ENCODE measurements around the gene SLC12A4.
A peak's percentile ranks its signal among the peaks of the same experiment; 100 is the strongest.

GRCh38 chr16:67968400-67969253, at the start of gene SLC12A4:
- TF ChIP-seq POLR2AphosphoS5 (IDR thresholded peaks at IDR 0.05) = peak; percentile 67 to 89
- TF ChIP-seq, protein P1, sequence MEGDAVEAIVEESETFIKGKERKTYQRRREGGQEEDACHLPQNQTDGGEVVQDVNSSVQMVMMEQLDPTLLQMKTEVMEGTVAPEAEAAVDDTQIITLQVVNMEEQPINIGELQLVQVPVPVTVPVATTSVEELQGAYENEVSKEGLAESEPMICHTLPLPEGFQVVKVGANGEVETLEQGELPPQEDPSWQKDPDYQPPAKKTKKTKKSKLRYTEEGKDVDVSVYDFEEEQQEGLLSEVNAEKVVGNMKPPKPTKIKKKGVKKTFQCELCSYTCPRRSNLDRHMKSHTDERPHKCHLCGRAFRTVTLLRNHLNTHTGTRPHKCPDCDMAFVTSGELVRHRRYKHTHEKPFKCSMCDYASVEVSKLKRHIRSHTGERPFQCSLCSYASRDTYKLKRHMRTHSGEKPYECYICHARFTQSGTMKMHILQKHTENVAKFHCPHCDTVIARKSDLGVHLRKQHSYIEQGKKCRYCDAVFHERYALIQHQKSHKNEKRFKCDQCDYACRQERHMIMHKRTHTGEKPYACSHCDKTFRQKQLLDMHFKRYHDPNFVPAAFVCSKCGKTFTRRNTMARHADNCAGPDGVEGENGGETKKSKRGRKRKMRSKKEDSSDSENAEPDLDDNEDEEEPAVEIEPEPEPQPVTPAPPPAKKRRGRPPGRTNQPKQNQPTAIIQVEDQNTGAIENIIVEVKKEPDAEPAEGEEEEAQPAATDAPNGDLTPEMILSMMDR (IDR thresholded peaks at IDR 0.05) = peak in 2 of 6 experiments; percentile 12 to 15
